GM21526 (cell line): Measurements from ENCODE around the gene AP2A1.

Source experiments
- ATAC-seq: cut with Tn5 transposase; IDR thresholded peaks from one replicate; pipeline ENCODE4 v1.9.1; 2021; ENCODE audit warnings: moderate library complexity; ENCODE audit not compliant: unreplicated experiment, low FRiP score

AP2A1 gene

DNA sequence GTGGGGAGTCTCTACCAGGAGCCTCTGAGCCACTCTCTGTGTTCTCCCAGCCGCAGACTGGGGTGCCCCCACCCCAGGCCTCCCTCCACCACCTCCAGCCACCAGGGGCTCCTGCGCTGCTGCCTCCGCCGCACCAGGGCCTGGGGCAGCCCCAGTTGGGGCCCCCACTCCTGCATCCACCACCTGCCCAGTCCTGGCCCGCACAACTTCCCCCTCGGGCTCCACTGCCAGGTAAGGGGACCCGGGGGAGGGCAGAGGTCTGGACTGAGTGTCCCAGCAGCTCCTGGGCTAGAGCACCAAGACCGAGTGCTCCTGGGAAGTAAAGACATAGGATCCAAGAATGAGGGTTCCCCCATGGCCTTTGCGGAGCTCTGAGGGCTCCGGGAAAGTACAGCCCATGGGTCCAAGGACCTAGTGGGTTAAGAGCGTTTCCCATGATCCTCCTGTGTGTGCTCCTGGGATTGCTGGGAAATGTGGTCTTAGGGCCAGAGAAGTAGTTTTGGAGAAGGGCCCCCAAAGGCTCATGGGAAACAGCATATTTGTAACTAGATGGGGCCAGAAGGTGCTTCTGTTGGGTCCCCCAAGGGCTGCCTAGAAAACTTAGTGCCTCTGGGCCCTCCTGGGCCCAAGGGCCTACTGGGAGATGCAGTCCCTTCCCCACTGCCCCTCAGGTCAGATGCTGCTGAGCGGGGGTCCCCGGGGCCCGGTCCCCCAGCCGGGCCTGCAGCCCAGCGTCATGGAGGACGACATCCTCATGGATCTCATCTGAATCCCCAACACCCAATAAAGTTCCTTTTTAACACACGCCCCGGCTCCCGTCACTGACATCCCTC is 69.6 kb downstream of the AP2A1 start:
- ATAC-seq, result no peak

GRCh38 chr19:49837009-49837310 is 70.2 kb downstream of the AP2A1 start:
- ATAC-seq, result no peak

- ATAC-seq, result no peak
These were observed 70.6 kb downstream of the AP2A1 start for GRCh38 chr19:49837425-49837824.

- no peak for ATAC-seq
These were observed 72.2 kb downstream of the AP2A1 start for GRCh38 chr19:49838885-49839588.

DNA sequence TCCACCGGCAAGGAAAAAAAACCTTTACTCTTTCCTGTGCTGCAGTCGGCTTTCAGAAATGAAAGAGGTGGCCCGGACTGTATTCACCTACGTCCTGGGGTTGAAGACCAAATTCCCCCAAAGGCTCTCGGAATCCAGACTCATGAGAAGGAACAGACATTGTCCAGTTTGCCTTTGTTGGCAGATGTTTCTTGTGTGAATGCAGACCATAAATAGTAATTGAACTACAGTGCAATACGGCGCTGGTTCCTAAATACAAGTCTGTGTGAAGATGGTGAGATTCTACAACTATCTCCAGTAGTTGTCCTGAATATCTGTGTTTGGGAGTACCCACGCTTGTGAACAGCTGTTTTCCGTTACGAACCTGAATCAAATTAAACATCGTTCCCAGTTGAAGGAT is 72.9 kb downstream of the AP2A1 start:
- no peak for ATAC-seq

GRCh38 chr19:49840321-49840720 is 73.5 kb downstream of the AP2A1 start:
- ATAC-seq, result no peak

- no peak for ATAC-seq
These were observed 74.0 kb downstream of the AP2A1 start for GRCh38 chr19:49840736-49841249.

DNA sequence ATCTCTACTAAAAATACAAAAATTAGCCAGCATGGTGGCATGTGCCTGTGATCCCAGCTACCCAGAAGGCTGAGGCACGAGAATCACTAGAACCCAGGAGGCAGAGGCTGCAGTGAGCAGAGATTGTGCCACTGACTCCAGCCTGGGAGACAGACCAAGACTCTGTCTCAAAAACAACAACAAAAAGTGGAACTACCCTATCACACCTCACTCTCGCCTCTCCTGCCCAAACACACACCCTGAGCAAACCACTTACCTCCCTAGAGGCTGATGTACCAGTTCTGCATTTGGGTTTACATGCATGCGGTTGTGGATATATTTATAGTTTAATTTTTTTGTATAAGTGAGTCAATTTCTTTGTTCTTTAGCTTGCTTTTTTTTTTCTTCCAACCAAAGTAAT is 76.5 kb downstream of the AP2A1 start:
- ATAC-seq, result no peak

DNA sequence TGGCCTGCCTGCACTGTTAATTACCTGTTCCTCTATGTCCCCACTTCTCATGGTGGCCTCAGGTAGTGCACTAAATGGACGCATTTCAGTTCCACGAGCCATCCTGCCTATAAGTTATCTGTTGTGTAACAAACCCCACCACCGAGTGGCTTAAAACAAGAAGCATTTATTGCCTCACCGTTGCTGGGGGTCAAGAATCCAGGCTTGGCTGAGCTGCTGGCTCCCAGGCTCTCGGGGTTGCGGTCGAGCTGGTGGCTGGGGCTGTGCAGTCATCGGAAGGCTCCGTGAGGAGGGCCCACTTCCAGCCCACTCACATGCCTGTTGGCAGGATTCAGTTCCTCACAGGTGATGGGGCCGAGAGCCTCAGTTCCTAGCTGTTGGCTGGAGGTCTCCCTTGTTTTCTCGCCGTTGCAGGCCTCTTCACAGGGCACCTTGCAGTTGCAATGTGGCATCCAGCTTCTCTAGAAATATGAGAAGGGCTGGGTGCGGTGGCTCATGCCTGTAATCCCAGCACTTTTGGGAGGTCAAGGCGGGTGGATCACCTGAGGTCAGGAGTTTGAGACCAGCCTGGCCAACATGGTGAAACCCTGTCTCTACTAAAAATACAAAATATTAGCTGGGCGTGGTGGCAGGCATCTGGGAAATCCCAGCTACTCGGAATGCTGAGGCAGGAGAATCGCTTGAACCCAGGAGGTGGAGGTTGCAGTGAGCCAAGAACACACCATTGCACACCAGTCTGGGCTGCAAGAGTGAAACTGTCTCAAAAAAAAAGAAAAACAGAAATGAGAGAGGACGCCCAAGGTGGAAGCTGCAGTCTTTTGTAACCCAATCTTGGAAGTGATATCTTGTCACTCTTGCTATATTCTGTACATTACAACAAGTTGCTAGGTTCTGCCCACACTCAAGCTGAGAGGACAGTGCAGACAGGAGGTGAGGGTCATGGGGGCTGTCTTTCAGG is 77.6 kb downstream of the AP2A1 start:
- ATAC-seq, result no peak

GRCh38 chr19:49845414-49845813 is 78.6 kb downstream of the AP2A1 start:
- ATAC-seq, result no peak

DNA sequence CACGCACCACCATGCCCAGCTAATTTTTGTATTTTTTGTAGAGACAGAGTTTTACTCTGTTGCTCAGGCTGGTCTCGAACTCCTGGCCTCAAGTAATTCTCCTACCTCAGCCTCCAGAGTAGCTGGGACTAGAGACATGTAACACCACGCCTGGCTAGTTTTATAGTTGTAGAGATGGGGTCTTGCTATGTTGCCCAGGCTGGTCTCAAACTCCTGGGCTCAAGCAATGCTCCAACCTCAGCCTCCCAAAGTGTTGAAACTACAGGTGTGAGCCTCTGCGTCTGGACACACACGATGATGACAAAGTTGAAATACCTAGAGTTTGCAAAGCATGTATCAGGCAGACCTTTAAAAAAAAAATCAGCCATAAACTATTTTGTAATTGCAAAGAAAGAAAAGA is 79.6 kb downstream of the AP2A1 start:
- no peak for ATAC-seq

- no peak for ATAC-seq
These were observed 81.2 kb downstream of the AP2A1 start for GRCh38 chr19:49847731-49848696.

- no peak for ATAC-seq
These were observed 82.1 kb downstream of the AP2A1 start for GRCh38 chr19:49848938-49849337.

DNA sequence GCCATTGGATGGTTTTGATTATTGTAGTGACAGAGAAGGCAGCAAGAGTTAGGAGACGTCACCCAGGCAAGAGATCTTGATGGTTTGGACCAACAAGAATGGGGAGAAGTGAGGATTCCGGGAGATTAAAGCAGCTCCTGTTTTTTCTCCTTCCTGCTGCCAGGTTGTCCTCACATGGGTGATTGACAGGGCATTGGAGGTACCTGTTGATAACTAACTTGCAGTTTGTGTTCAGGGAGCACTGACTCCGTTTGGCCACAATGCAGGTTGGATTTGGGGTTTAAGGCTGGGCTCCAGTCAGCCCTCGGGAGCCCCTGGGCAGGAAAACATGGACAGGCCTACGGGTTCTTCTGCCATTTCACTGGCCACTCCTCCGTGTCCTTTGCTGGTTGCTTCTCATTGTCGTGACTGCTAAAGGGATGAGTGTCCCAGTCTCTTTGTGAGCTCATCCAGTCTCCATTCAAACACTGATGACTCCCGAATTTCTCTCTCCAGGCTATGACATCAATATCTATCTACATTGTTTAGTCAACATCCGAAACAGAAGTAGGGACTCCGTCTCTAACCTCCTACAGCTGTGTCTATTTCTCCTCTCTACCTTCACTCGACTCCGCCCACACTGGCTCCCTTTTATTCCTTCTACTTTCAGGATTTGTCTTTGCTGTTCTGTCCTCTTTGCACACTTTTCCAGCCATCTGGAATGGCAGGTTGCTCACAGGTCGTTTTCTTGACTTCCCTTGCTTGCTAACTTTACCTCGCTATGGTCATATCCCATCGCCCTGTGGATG is 82.8 kb downstream of the AP2A1 start:
- no peak for ATAC-seq

- ATAC-seq, result no peak
These were observed 83.4 kb downstream of the AP2A1 start for GRCh38 chr19:49850221-49850486.

GRCh38 chr19:49850487-49851342 is 83.9 kb downstream of the AP2A1 start, which contains the start of gene PTOV1:
PTOV1 (plus strand) TSS chr19:49851159.
- ATAC-seq, result peak; percentile 59

DNA sequence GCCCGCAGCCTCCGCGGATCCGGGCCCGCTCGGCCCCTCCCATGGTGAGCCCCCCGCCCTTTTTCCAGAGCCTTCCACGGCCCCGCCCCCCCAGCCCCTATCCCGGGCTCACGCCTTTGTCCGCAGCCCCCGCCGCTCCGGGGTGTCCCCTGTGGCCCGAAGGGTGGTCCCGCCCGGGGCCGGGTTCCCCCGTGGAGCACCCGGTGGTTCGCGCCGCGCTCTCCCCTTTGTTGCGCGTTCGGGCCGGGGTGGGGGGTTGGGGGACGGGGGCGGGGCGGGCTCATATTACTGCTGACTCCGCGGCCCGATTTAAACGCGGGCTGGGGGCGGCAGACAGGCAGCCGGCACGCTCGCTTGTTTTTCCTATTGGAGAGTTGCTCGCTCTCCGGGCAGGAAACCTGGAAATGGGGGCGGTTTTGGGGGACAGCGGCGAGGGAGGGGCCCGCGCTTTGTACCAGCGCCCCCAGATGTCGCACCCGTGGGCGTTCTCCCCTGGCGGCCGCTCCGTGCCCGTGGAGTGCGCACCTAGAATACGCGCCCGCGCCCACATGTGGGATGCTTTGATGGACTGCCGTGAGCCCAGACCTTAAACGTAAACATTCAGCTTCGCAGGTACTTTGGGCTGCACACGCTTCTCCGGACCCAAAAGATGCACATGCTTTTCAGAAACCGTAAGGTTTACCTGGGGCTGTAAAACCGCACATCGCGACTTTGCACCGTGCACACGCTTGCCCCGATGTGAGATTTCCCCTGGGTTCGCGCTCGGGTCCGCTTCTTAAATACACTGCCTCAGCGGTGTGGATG is 84.9 kb downstream of the AP2A1 start:
- ATAC-seq, result no peak
